GM10248 (cell line): Measurements from ENCODE around the gene ZNF507.

Source experiments
- CTCF ChIA-PET: fragments of 300-600 bp; sonication (Branson Sonifier 250); formaldehyde crosslinking; extraction: SDS; loops from one replicate; lab custom pipeline; 2021; ENCODE audit warnings: antibody characterized with exemption; lab: Yijun Ruan, JAX
- POLR2A ChIA-PET: fragments of 350-650 bp; sonication (Branson Sonifier 250); formaldehyde crosslinking; extraction: SDS; loops from one replicate; lab custom pipeline; 2020; ENCODE audit warnings: antibody characterized with exemption; lab: Yijun Ruan, JAX
- DNase-seq: peaks from one replicate; pipeline ENCODE4 v3.0.0; 2012; ENCODE audit errors: extremely low spot score
- TF ChIP-seq, protein P1 (sequence below): IDR thresholded peaks from 2 replicates; pipeline ENCODE4 v1.5.1; 2012; ENCODE audit warnings: mild to moderate bottlenecking, low read depth; ENCODE audit errors: extremely low read depth, missing control alignments, control extremely low read depth

Gene ZNF507

DNA sequence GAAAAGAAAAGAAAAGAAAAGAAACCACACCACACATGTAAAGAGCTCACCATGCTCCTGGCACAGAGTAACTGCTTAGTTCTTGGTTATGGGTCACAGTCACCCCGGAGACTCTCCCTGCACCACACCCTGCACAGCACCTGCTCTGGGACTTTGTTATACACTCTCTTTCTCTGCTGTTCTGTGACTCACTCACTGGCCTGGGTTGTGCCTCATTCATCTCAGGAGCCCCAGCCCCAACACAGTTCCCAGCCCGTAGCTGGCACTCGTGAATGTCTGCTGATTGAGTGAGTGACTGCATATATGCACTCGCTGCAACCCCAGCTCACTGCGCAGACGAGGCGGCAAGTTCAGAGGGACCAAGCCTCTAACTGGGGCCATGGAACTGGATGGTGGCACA lies 22.9 kb upstream of the ZNF507 start:
- DNase-seq = no peak
- ChIA-PET POLR2A (no interaction called here), CTCF (no interaction called here)
- TF ChIP-seq, protein P1, sequence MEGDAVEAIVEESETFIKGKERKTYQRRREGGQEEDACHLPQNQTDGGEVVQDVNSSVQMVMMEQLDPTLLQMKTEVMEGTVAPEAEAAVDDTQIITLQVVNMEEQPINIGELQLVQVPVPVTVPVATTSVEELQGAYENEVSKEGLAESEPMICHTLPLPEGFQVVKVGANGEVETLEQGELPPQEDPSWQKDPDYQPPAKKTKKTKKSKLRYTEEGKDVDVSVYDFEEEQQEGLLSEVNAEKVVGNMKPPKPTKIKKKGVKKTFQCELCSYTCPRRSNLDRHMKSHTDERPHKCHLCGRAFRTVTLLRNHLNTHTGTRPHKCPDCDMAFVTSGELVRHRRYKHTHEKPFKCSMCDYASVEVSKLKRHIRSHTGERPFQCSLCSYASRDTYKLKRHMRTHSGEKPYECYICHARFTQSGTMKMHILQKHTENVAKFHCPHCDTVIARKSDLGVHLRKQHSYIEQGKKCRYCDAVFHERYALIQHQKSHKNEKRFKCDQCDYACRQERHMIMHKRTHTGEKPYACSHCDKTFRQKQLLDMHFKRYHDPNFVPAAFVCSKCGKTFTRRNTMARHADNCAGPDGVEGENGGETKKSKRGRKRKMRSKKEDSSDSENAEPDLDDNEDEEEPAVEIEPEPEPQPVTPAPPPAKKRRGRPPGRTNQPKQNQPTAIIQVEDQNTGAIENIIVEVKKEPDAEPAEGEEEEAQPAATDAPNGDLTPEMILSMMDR = no peak

GRCh38 chr19:32324631-32325285 lies 20.7 kb upstream of the ZNF507 start:
- CTCF ChIA-PET = interaction anchor here (1.3 kb wide), 1 partner anchor 14 kb away, joined by 5 read pairs; no protein-coding TSS in a partner anchor
- no peak for DNase-seq
- TF ChIP-seq, protein P1 = no peak
- POLR2A ChIA-PET = no interaction called here

DNA sequence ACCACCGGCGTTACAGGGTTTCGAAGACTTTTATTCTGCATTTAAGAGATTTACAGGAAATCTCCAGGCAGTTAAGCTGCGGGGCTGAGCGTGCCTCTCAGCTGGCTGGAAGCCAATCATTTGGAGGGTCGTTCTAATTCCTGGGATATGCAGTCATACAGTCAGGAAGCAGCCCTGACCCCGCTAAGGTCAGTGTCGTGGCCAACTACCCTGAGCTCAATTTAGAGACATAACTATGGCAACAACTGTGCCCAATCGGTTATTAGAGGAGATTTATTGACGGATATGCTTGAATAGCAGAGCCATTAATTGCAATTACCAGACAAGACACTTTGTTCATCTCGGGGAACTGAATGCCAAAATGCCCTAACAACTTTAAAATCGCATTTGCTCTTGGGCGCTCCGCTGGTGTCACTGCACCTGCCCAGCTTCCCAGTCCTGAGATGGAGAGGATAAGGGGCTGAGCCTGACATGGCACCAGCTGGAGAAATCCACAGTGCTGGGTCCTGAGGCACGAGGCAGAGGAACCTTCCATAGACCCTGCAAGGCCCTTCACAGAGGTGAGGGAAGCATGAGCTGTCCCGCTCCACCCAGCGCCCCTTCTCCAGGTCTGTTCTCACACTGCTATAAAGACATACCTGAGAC lies 15.1 kb upstream of the ZNF507 start:
- no peak for DNase-seq
- ChIA-PET POLR2A (no interaction called here), CTCF (interaction anchor here (0.8 to 1.1 kb wide), 2 partner anchors 8 to 9 kb away, joined by 3 to 4 read pairs; no protein-coding TSS in a partner anchor)
- TF ChIP-seq, protein P1 = no peak

GRCh38 chr19:32333227-32333626 lies 12.2 kb upstream of the ZNF507 start:
- DNase-seq = no peak
- TF ChIP-seq, protein P1 = no peak
- CTCF ChIA-PET = no interaction called here
- POLR2A ChIA-PET = no interaction called here

DNA sequence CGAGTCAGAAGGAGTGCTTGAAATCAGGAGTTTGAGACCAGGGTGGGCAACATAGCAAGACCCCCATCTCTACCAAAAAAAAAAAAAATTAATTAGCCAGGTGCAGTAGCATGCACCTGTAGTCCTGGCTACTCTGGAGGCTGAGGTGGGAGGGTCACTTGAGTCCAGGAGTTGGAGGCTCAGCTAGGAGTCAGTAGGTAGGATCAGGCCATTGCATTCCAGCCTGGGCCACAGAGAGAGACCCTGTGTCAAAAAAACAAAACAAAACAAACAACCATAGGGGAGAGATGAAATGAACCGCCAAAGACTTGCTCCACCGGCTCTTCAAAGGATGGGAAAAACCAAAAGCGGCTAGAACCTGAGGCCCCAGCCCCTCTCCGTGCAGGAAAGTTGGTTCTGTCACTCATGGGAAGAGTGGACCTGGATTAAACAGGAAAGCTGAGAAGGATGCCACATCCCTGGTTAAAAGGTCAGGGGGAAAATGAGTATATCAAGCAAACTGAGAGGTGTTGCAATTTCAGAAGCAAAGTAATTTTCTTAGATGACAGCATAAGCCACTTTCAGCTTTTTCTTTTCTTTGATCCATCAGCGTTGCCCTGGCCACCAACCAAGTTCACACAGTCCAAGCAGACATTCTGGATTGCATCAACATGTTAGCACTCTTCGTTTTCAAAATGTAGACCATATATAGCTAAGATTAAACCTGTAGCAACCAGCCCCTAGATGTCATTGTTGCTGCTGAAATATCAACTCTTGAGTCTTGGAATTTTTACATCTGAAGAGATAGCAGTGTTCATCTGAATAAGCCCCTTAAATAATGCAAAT lies 8.9 kb upstream of the ZNF507 start:
- ChIA-PET POLR2A (no interaction called here), CTCF (interaction anchor here (1.3 to 6.4 kb wide), 3 partner anchors 25 to 263 kb away, joined by 3 to 66 read pairs (median 4); no protein-coding TSS in a partner anchor)
- TF ChIP-seq, protein P1 = no peak
- no peak for DNase-seq
